ENCODE data around the gene B3GNT9.
A peak's percentile ranks its signal among the peaks of the same experiment; 100 is the strongest.
"Not testable (repeated sequence)": the region's sequence is repeated elsewhere in the genome, so short reads cannot be mapped to it uniquely, and the experiment has no call there.

Gene B3GNT9

GRCh38 chr16:67151431-67152097 lies 766 bp upstream of the B3GNT9 start:
- no peak for DNase-seq (ENCODE audit: low read depth in 2 of 2, low spot score in 1 of 2)

GRCh38 chr16:67150047-67150832 lies 558 bp downstream of the B3GNT9 start:
- DNase-seq (ENCODE audit: low read depth in 2 of 2, low spot score in 1 of 2), result peak in 1 of 2 donors; percentile 40

GRCh38 chr16:67149276-67150046 lies 1.3 kb downstream of the B3GNT9 start:
- DNase-seq (ENCODE audit: low read depth in 2 of 2, low spot score in 1 of 2), result no peak

GRCh38 chr16:67148656-67149275 lies 2.0 kb downstream of the B3GNT9 start:
- no peak for DNase-seq (ENCODE audit: low read depth in 2 of 2, low spot score in 1 of 2)

- no peak for DNase-seq (ENCODE audit: low read depth in 2 of 2, low spot score in 1 of 2)
Measured at GRCh38 chr16:67148221-67148620, 2.6 kb downstream of the B3GNT9 start.

- DNase-seq (ENCODE audit: low read depth in 2 of 2, low spot score in 1 of 2), result no peak
Measured at GRCh38 chr16:67147437-67148140, 3.2 kb downstream of the B3GNT9 start.

GRCh38 chr16:67146523-67147357 lies 4.1 kb downstream of the B3GNT9 start:
- no peak for DNase-seq (ENCODE audit: low read depth in 2 of 2, low spot score in 1 of 2)

GRCh38 chr16:67145746-67146145 lies 5.1 kb downstream of the B3GNT9 start:
- no peak for DNase-seq (ENCODE audit: low read depth in 2 of 2, low spot score in 1 of 2)

- no peak for DNase-seq (ENCODE audit: low read depth in 2 of 2, low spot score in 1 of 2)
Measured at GRCh38 chr16:67144943-67145342, 5.9 kb downstream of the B3GNT9 start.

- DNase-seq (ENCODE audit: low read depth in 2 of 2, low spot score in 1 of 2), result no peak
Measured at GRCh38 chr16:67142342-67142741, 8.5 kb downstream of the B3GNT9 start.

GRCh38 chr16:67141391-67141790 lies 9.4 kb downstream of the B3GNT9 start:
- DNase-seq (ENCODE audit: low read depth in 2 of 2, low spot score in 1 of 2), result no peak

GRCh38 chr16:67137605-67138004 lies 13.2 kb downstream of the B3GNT9 start:
- DNase-seq (ENCODE audit: low read depth in 2 of 2, low spot score in 1 of 2), result no peak

- DNase-seq (ENCODE audit: low read depth in 2 of 2, low spot score in 1 of 2), result no peak
Measured at GRCh38 chr16:67129422-67129821, 21.4 kb downstream of the B3GNT9 start.

GRCh38 chr16:67128887-67129286 lies 21.9 kb downstream of the B3GNT9 start:
- no peak for DNase-seq (ENCODE audit: low read depth in 2 of 2, low spot score in 1 of 2)

- no peak for DNase-seq (ENCODE audit: low read depth in 2 of 2, low spot score in 1 of 2)
Measured at GRCh38 chr16:67128417-67128816, 22.4 kb downstream of the B3GNT9 start.

- DNase-seq (ENCODE audit: low read depth in 2 of 2, low spot score in 1 of 2), result not testable (repeated sequence)
Measured at GRCh38 chr16:67122799-67123198, 28.0 kb downstream of the B3GNT9 start.

GRCh38 chr16:67120025-67120424 lies 30.8 kb downstream of the B3GNT9 start:
- no peak for DNase-seq (ENCODE audit: low read depth in 2 of 2, low spot score in 1 of 2)

- no peak for DNase-seq (ENCODE audit: low read depth in 2 of 2, low spot score in 1 of 2)
Measured at GRCh38 chr16:67117716-67118115, 33.1 kb downstream of the B3GNT9 start.

- DNase-seq (ENCODE audit: low read depth in 2 of 2, low spot score in 1 of 2), result no peak
Measured at GRCh38 chr16:67116388-67117311, 34.1 kb downstream of the B3GNT9 start.
